HCT116 (cell line): ENCODE data around the gene APLP1. TPM values are rescaled to one million over a fixed set of nuclear protein-coding genes. Genes with fewer than 3 reads are reported as not detected.

Source experiments
- ATAC-seq: fragments of 200-7000 bp; cut with Tn5 transposase; 2 replicates; pipeline ENCODE4 v1.9.1; 2020; ENCODE audit warnings: mild to moderate bottlenecking, moderate library complexity
- BruUV-seq: library from RNA; stranded (reverse); fragments of 400-500 nt; replicated peaks from 2 replicates; lab custom pipeline; 2021; lab: Mats Ljungman, UMichigan
- CTCF ChIA-PET: fragments of 300-600 bp; sonication (Branson Sonifier 250); formaldehyde crosslinking; loops from one replicate; lab custom pipeline; 2021; ENCODE audit warnings: antibody characterized with exemption; lab: Charles Lee
- POLR2A ChIA-PET: fragments of 300-600, 350-600 bp; sonication (Branson Sonifier 250); formaldehyde crosslinking; loops from one replicate; lab custom pipeline; 2021; ENCODE audit warnings: antibody characterized with exemption; lab: Charles Lee
- RAD21 ChIA-PET, 2 experiments: fragments of 300-600 bp; sonication (Branson Sonifier 250); formaldehyde crosslinking; loops; one replicate each; lab custom pipeline; 2023; ENCODE audit warnings: low total read pairs in 2 of 2; ENCODE audit not compliant: uncharacterized antibody in 2 of 2, unreplicated experiment in 2 of 2, low non-redundant PET in 1 of 2; lab: Charles Lee
- DNase-seq: peaks from one replicate; pipeline ENCODE4 v3.0.0-alpha.2; 2010; ENCODE audit warnings: low read depth, low spot score
- H2AFZ ChIP-seq: fragments of 200-600 bp; shearing (Covaris generic), sonication (generic); 2 replicates; pipeline ENCODE4 v1.6.1; 2017; ENCODE audit warnings: low read depth, mixed run types, mixed read lengths, antibody characterized with exemption, low read length; ENCODE audit not compliant: poor library complexity, severe bottlenecking
- H3K27ac ChIP-seq: 2 replicates; pipeline ENCODE4 v1.5.1; 2012; ENCODE audit warnings: low read depth, low read length
- H3K27me3 ChIP-seq: fragments of 200-600 bp; sonication (generic); 2 replicates; pipeline ENCODE4 v1.6.1; 2016; ENCODE audit warnings: mixed run types, low read length, mixed read lengths; ENCODE audit not compliant: insufficient read depth
- H3K36me3 ChIP-seq, 2 experiments: fragments of 200-500 bp in 1 of 2; fragments of 200-600 bp in 1 of 2; sonication (Bioruptor generic) in 1 of 2; sonication (generic) in 1 of 2; 2 replicates each; pipeline versions ENCODE4 v1.5.1 to v1.6.1; 2014 to 2016; ENCODE audit warnings: low read length in 2 of 2, inconsistent platforms in 1 of 2, mixed read lengths in 1 of 2, mixed run types in 1 of 2; ENCODE audit not compliant: insufficient read depth in 2 of 2, control insufficient read depth in 1 of 2
- H3K4me1 ChIP-seq, 2 experiments: fragments of 200-600 bp in 1 of 2; sonication (generic) in 1 of 2; 2 replicates each; pipeline versions ENCODE4 v1.5.1 to v1.6.1; 2012 to 2017; ENCODE audit warnings: low read length in 2 of 2, inconsistent platforms in 1 of 2, mild to moderate bottlenecking in 1 of 2, mixed read lengths in 1 of 2, mixed run types in 1 of 2, moderate library complexity in 1 of 2; ENCODE audit not compliant: insufficient read depth in 2 of 2, control insufficient read depth in 1 of 2
- H3K4me2 ChIP-seq: fragments of 200-600 bp; sonication (generic); 2 replicates; pipeline ENCODE4 v1.6.1; 2017; ENCODE audit warnings: mixed run types, low read length, mixed read lengths
- H3K4me3 ChIP-seq, 2 experiments: fragments of 200-600 bp in 1 of 2; sonication (generic) in 1 of 2; replicated peaks in 1 of 2; 2 replicates each; pipeline ENCODE4 v1.5.1; 2011 to 2016; ENCODE audit warnings: low read length in 2 of 2, control low read depth in 1 of 2, low read depth in 1 of 2, mild to moderate bottlenecking in 1 of 2, mixed read lengths in 1 of 2, mixed run types in 1 of 2
- H3K79me2 ChIP-seq: fragments of 200-600 bp; sonication (generic); 2 replicates; pipeline ENCODE4 v1.6.1; 2017; ENCODE audit warnings: mild to moderate bottlenecking, mixed run types, low read length, moderate library complexity, mixed read lengths; ENCODE audit not compliant: insufficient read depth
- H3K9ac ChIP-seq: fragments of 200-600 bp; sonication (generic); 2 replicates; pipeline ENCODE4 v1.6.1; 2016; ENCODE audit warnings: low read length, mixed read lengths
- H3K9me2 ChIP-seq: fragments of 200-600 bp; sonication (generic), shearing (Covaris generic); 2 replicates; pipeline ENCODE4 v1.6.1; 2017; ENCODE audit warnings: mixed run types, mild to moderate bottlenecking, moderate library complexity; ENCODE audit not compliant: insufficient read depth
- H3K9me3 ChIP-seq, 2 experiments: fragments of 200-500 bp in 1 of 2; fragments of 200-600 bp in 1 of 2; sonication (Bioruptor generic) in 1 of 2; sonication (generic) in 1 of 2; 2 replicates each; pipeline ENCODE4 v1.6.1; 2014 to 2017; ENCODE audit warnings: low read length in 2 of 2, mixed read lengths in 2 of 2, inconsistent platforms in 1 of 2, low read depth in 1 of 2, mild to moderate bottlenecking in 1 of 2, mixed run types in 1 of 2, moderate library complexity in 1 of 2; ENCODE audit not compliant: control insufficient read depth in 1 of 2, insufficient read depth in 1 of 2
- H4K20me1 ChIP-seq: fragments of 200-600 bp; sonication (generic), shearing (Covaris generic); 2 replicates; pipeline ENCODE4 v1.6.1; 2017; ENCODE audit warnings: mixed run types, mild to moderate bottlenecking, moderate library complexity; ENCODE audit not compliant: insufficient read depth
- CBX3 ChIP-seq: IDR thresholded peaks from 2 replicates; pipeline ENCODE4 v1.6.1; 2012; ENCODE audit warnings: low read depth
- CEBPB ChIP-seq: IDR thresholded peaks from 2 replicates; pipeline ENCODE4 v1.6.1; 2012; ENCODE audit warnings: low read depth
- EZH2 ChIP-seq: fragments of 200-600 bp; sonication (generic); IDR thresholded peaks from 2 replicates; pipeline ENCODE4 v1.6.1; 2017; ENCODE audit warnings: antibody characterized with exemption, mixed run types
- JUND ChIP-seq: IDR thresholded peaks from 2 replicates; pipeline ENCODE4 v1.6.1; 2012
- MAX ChIP-seq: IDR thresholded peaks from 2 replicates; pipeline ENCODE4 v1.6.1; 2012
- POLR2AphosphoS5 ChIP-seq: IDR thresholded peaks from 2 replicates; pipeline ENCODE4 v1.6.1; 2011; ENCODE audit warnings: mild to moderate bottlenecking, low read depth, low read length, moderate library complexity
- TCF7L2 ChIP-seq: IDR thresholded peaks from 2 replicates; pipeline ENCODE4 v1.7.0; 2011; ENCODE audit warnings: borderline replicate concordance, inconsistent platforms; ENCODE audit not compliant: insufficient read depth, insufficient read length; ENCODE audit errors: extremely low read depth
- YY1 ChIP-seq: IDR thresholded peaks from 2 replicates; pipeline ENCODE4 v1.6.1; 2011; ENCODE audit warnings: low read length, low read depth, moderate library complexity, mild to moderate bottlenecking; ENCODE audit not compliant: insufficient replicate concordance; ENCODE audit errors: extremely low read depth
- ZNF274 ChIP-seq: fragments of 200-500 bp; sonication (Bioruptor generic); IDR thresholded peaks from 2 replicates; pipeline ENCODE4 v1.6.1; 2014; ENCODE audit warnings: mild to moderate bottlenecking, low read depth, low read length, inconsistent platforms
- intact Hi-C: fragments of 100-400 bp; cut with micrococcal nuclease; formaldehyde crosslinking; loops from 2 replicates; pipeline ENCODE4 v1.10.0; 2022
- total RNA-seq: library from RNA; stranded (reverse); gene quantifications from one replicate; pipeline ENCODE4 v1.2.1, GENCODE V29; 2021; ENCODE audit not compliant: unreplicated experiment
- TF ChIP-seq, protein P1 (sequence below), 3 experiments: fragments of 200-600 bp in 1 of 3; sonication (generic) in 1 of 3; IDR thresholded peaks in 2 of 3; conservative IDR thresholded peaks in 1 of 3; 2 replicates each; pipeline ENCODE4 v1.5.1; 2012 to 2017; ENCODE audit warnings: low read depth in 2 of 3, low read length in 2 of 3, antibody characterized with exemption in 1 of 3, borderline replicate concordance in 1 of 3, control low read depth in 1 of 3, mild to moderate bottlenecking in 1 of 3, mixed read lengths in 1 of 3, mixed run types in 1 of 3, moderate library complexity in 1 of 3; ENCODE audit not compliant: insufficient read depth in 1 of 3

Gene APLP1
- total RNA-seq, 1 experiment from 2014 or later: 41.2 TPM

DNA sequence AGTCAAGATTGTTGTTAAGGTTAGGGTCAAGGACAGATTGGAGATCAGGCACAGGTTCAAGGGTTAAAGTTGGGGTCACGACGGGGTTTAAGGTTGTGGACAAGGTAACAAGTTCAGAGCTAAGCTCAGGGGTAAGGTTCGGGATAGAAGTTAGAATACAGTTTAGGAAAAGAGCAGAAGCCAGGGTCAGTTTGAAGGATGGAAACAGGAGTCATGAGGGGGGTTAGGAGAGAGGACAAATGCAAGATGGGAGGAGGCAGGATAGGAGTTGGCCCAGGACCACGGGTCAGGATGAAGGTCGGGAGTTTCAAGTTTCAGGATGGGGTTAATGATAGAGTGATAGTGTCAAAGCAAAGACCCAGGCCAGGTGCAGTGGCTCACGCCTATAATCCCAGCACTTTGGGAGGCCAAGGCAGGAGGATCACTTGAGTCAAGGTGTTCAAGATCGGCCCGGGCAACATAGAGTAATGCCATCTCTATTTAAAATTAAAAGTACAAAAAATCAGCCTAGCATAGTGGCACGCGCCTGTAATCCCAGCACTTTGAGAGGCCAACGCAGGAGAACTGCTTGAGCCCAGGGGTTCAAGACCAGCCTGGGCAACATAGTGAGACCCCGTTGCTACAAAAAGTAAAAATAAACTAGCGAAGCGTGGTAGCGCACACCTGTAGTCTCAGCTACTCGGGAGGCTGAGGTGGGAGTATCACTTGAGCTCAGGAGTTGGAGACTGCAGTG, 23.7 kb upstream of the APLP1 start:
- no peaks in the 10 kb centered on the region for H3K9me3 ChIP-seq
- peak overlapping the region; percentile 47 to 61 for H3K4me3 ChIP-seq
- ChIA-PET RAD21 (interaction anchor here in 1 of 2 experiments (0.7 kb wide), 1 partner anchor 94 kb away, joined by 5 read pairs; no protein-coding TSS in a partner anchor), CTCF (no interaction called here), POLR2A (interaction anchor here (1.0 kb wide), 1 partner anchor 17 kb away, joined by 4 read pairs; no protein-coding TSS in a partner anchor)
- no peaks in the 10 kb centered on the region for H3K27me3 ChIP-seq
- peak overlapping the region; percentile 98 for H3K4me2 ChIP-seq
- TF ChIP-seq CBX3 (0 out of 2 replicates have a peak, but pooled peaks have one; percentile 19), ZNF274 (no peak)
- ATAC-seq (no peak), DNase-seq (no peak)
- H3K9ac ChIP-seq: peak overlapping the region; percentile 36; the same call in 1 of the 2 replicates
- H3K9me2 ChIP-seq: no peaks in the 10 kb centered on the region
- no peaks in the 10 kb centered on the region for H3K79me2 ChIP-seq
- H2AFZ ChIP-seq: no peak overlapping the region
- no peak overlapping the region for H3K27ac ChIP-seq
- H3K36me3 ChIP-seq: no peaks in the 10 kb centered on the region
- no TSS peak for BruUV-seq
- intact Hi-C loops: no loop called here
- peaks cover 17 to 35% of the 10 kb centered on the region in 2 experiments; a peak in 3 of 4 replicates for H3K4me1 ChIP-seq
- H4K20me1 ChIP-seq: no peaks in the 10 kb centered on the region

- Histone ChIP-seq H3K27ac (no peak overlapping the region; the same call in 1 of the 2 replicates), H3K4me3 (peak overlapping the region; percentile 47 to 61), H2AFZ (peak overlapping the region; percentile 78), H3K27me3 (no peaks in the 10 kb centered on the region), H3K4me1 (peaks cover 17 to 35% of the 10 kb centered on the region in 2 experiments; a peak in 3 of 4 replicates), H3K4me2 (peak overlapping the region; percentile 98), H3K79me2 (no peaks in the 10 kb centered on the region), H3K36me3 (no peaks in the 10 kb centered on the region), H3K9me3 (no peaks in the 10 kb centered on the region), H3K9ac (peak overlapping the region; percentile 36), H4K20me1 (no peaks in the 10 kb centered on the region), H3K9me2 (no peaks in the 10 kb centered on the region)
- intact Hi-C loops: no loop called here
- TF ChIP-seq YY1: no peak
- TF ChIP-seq CBX3: 0 out of 2 replicates have a peak, but pooled peaks have one; percentile 1
- TF ChIP-seq EZH2: no peak
- TF ChIP-seq CEBPB: no peak
- TF ChIP-seq POLR2AphosphoS5: peak; percentile 23; the same call in 1 of the 2 replicates
- peak; percentile 91 for TF ChIP-seq TCF7L2
- TF ChIP-seq, protein P1, sequence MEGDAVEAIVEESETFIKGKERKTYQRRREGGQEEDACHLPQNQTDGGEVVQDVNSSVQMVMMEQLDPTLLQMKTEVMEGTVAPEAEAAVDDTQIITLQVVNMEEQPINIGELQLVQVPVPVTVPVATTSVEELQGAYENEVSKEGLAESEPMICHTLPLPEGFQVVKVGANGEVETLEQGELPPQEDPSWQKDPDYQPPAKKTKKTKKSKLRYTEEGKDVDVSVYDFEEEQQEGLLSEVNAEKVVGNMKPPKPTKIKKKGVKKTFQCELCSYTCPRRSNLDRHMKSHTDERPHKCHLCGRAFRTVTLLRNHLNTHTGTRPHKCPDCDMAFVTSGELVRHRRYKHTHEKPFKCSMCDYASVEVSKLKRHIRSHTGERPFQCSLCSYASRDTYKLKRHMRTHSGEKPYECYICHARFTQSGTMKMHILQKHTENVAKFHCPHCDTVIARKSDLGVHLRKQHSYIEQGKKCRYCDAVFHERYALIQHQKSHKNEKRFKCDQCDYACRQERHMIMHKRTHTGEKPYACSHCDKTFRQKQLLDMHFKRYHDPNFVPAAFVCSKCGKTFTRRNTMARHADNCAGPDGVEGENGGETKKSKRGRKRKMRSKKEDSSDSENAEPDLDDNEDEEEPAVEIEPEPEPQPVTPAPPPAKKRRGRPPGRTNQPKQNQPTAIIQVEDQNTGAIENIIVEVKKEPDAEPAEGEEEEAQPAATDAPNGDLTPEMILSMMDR (IDR thresholded peaks at IDR 0.05 in 2 of 3, conservative IDR thresholded peaks at IDR 0.05 in 1 of 3; ENCODE audit: borderline replicate concordance in 1 of 3, insufficient read depth in 1 of 3, low read depth in 2 of 3, low read length in 2 of 3): no peak
- no peak for TF ChIP-seq JUND
- TF ChIP-seq MAX: no peak; the same call in 1 of the 2 replicates
- ChIA-PET CTCF (interaction anchor here (0.7 kb wide), 1 partner anchor 168 kb away, joined by 4 read pairs; the partner anchor contains the start of gene ALKBH6), RAD21 (interaction anchor here (0.6 to 0.7 kb wide), 4 partner anchors 9 to 95 kb away, joined by 3 to 6 read pairs (median 4); no protein-coding TSS in a partner anchor), POLR2A (no interaction called here)
- DNase-seq (peak; percentile 22), ATAC-seq (peak; percentile 71)
- BruUV-seq: no TSS peak
Measured at GRCh38 chr19:35845215-35846037, 22.9 kb upstream of the APLP1 start.
